Upper lobe of left lung (tissue), 4 donors: ENCODE measurements around the gene SCFD2.

Experiments
- POLR2A ChIP-seq, 4 donors: fragments of 450-650 bp; IDR thresholded peaks; one replicate each; pipeline ENCODE4 v1.5.1; 2016 to 2017; ENCODE audit warnings: antibody characterized with exemption in 4 of 4, mild to moderate bottlenecking in 2 of 4
- TF ChIP-seq, protein P1 (sequence below), 6 experiments: fragments of 450-650 bp in 4 of 6; fragments of 200-600 bp in 2 of 6; sonication (generic) in 2 of 6; IDR thresholded peaks; one replicate each; pipeline ENCODE4 v1.5.1; 2016 to 2019; ENCODE audit warnings: antibody characterized with exemption in 6 of 6

DNA sequence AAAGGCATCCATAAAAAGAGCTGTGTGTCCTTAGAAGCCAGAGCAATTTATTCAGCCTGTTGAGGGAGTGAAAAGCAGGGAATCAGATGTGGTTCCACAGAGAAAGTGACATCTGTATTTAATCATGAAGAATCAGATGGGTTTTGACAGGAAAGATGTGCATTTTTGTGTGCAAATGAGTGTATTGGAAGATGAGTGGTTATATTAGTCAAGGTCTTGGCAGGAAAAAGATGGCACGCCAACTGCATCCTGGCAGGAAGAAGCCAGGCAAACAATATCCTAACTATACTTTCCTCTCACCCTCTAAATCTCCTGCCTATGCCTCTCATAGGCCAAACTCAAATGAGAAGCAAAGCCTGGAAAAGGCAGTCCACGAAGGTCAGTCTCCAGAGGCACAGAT is 59.1 kb downstream of the SCFD2 start:
- no peak for TF ChIP-seq POLR2A (IDR thresholded peaks at IDR 0.05)
- TF ChIP-seq, protein P1, sequence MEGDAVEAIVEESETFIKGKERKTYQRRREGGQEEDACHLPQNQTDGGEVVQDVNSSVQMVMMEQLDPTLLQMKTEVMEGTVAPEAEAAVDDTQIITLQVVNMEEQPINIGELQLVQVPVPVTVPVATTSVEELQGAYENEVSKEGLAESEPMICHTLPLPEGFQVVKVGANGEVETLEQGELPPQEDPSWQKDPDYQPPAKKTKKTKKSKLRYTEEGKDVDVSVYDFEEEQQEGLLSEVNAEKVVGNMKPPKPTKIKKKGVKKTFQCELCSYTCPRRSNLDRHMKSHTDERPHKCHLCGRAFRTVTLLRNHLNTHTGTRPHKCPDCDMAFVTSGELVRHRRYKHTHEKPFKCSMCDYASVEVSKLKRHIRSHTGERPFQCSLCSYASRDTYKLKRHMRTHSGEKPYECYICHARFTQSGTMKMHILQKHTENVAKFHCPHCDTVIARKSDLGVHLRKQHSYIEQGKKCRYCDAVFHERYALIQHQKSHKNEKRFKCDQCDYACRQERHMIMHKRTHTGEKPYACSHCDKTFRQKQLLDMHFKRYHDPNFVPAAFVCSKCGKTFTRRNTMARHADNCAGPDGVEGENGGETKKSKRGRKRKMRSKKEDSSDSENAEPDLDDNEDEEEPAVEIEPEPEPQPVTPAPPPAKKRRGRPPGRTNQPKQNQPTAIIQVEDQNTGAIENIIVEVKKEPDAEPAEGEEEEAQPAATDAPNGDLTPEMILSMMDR (IDR thresholded peaks at IDR 0.05): no peak
